ENCODE results near the gene PTMA.

The PTMA gene

GRCh38 chr2:231716666-231717280 is 8.4 kb downstream of the PTMA start:
- TF ChIP-seq CTCF (IDR thresholded peaks at IDR 0.05; ENCODE audit: low read depth, low read length), result no peak
- H3K4me3 ChIP-seq (ENCODE audit: low read depth, low read length), result no peak overlapping the region

GRCh38 chr2:231717281-231718171 is 9.2 kb downstream of the PTMA start:
- TF ChIP-seq CTCF (IDR thresholded peaks at IDR 0.05; ENCODE audit: low read depth, low read length), result no peak
- no peak overlapping the region for H3K4me3 ChIP-seq (ENCODE audit: low read depth, low read length)

GRCh38 chr2:231718799-231719198 is 10.5 kb downstream of the PTMA start:
- TF ChIP-seq CTCF (IDR thresholded peaks at IDR 0.05; ENCODE audit: low read depth, low read length), result no peak
- no peak overlapping the region for H3K4me3 ChIP-seq (ENCODE audit: low read depth, low read length)

GRCh38 chr2:231720292-231720986 is 12.1 kb downstream of the PTMA start:
- H3K4me3 ChIP-seq (ENCODE audit: low read depth, low read length), result no peak overlapping the region
- TF ChIP-seq CTCF (IDR thresholded peaks at IDR 0.05; ENCODE audit: low read depth, low read length), result no peak

- no peak overlapping the region for H3K4me3 ChIP-seq (ENCODE audit: low read depth, low read length)
- TF ChIP-seq CTCF (IDR thresholded peaks at IDR 0.05; ENCODE audit: low read depth, low read length), result no peak
Measured at GRCh38 chr2:231720987-231721966, 13.0 kb downstream of the PTMA start.

GRCh38 chr2:231722721-231723307 is 14.5 kb downstream of the PTMA start:
- no peak overlapping the region for H3K4me3 ChIP-seq (ENCODE audit: low read depth, low read length)
- TF ChIP-seq CTCF (IDR thresholded peaks at IDR 0.05; ENCODE audit: low read depth, low read length), result no peak
